MM.1S (cell line): ENCODE measurements around the gene TAS2R4.
A peak's percentile ranks its signal among the peaks of the same experiment; 100 is the strongest.

Experiments used
- DNase-seq: peaks from one replicate; pipeline ENCODE4 v3.0.0-alpha.2; 2015
- H2AFZ ChIP-seq: fragments of 300-600 bp; sonication (generic); 2 replicates; pipeline ENCODE4 v1.6.0; 2016; ENCODE audit warnings: antibody characterized with exemption, low read length
- H3F3A ChIP-seq: fragments of 300-600 bp; sonication (generic); 2 replicates; pipeline ENCODE4 v1.6.1; 2016; ENCODE audit warnings: mild to moderate bottlenecking, antibody characterized with exemption, low read length, moderate library complexity, mixed read lengths; ENCODE audit not compliant: insufficient read depth
- H3K27ac ChIP-seq: fragments of 300-600 bp; sonication (generic); 2 replicates; pipeline ENCODE4 v1.5.1; 2016; ENCODE audit warnings: mild to moderate bottlenecking, low read length
- H3K27me3 ChIP-seq: fragments of 300-600 bp; sonication (generic); replicated peaks from 2 replicates; pipeline ENCODE4 v1.6.0; 2016; ENCODE audit warnings: low read length; ENCODE audit not compliant: insufficient read depth
- H3K36me3 ChIP-seq: fragments of 300-600 bp; sonication (generic); replicated peaks from 2 replicates; pipeline ENCODE4 v1.6.1; 2016; ENCODE audit warnings: mild to moderate bottlenecking, low read length, mixed read lengths; ENCODE audit not compliant: insufficient read depth
- H3K4me1 ChIP-seq: fragments of 300-600 bp; sonication (generic); 2 replicates; pipeline ENCODE4 v1.6.1; 2016; ENCODE audit warnings: low read length, mixed read lengths
- H3K4me2 ChIP-seq: fragments of 300-600 bp; sonication (generic); 2 replicates; pipeline ENCODE4 v1.6.0; 2016; ENCODE audit warnings: low read depth, low read length
- H3K4me3 ChIP-seq: fragments of 300-600 bp; sonication (generic); 2 replicates; pipeline ENCODE4 v1.5.1; 2016; ENCODE audit warnings: low read length, mixed read lengths
- H3K79me2 ChIP-seq: fragments of 300-600 bp; sonication (generic); 2 replicates; pipeline ENCODE4 v1.6.1; 2016; ENCODE audit warnings: mixed run types, low read length, mixed read lengths
- H3K9ac ChIP-seq: fragments of 300-600 bp; sonication (generic); 2 replicates; pipeline ENCODE4 v1.6.1; 2016; ENCODE audit warnings: low read length, mixed read lengths
- H3K9me2 ChIP-seq: fragments of 300-600 bp; sonication (generic); replicated peaks from 2 replicates; pipeline ENCODE4 v1.6.1; 2016; ENCODE audit warnings: mild to moderate bottlenecking, low read length, mixed read lengths; ENCODE audit not compliant: insufficient read depth
- H3K9me3 ChIP-seq: fragments of 300-600 bp; sonication (generic); replicated peaks from 2 replicates; pipeline ENCODE4 v1.6.1; 2016; ENCODE audit warnings: mild to moderate bottlenecking, low read length, mixed read lengths; ENCODE audit not compliant: insufficient read depth
- H4K20me1 ChIP-seq: fragments of 300-600 bp; sonication (generic); 2 replicates; pipeline ENCODE4 v1.6.1; 2016; ENCODE audit warnings: mild to moderate bottlenecking, low read length, moderate library complexity, mixed read lengths; ENCODE audit not compliant: insufficient read depth
- EZH2 ChIP-seq: fragments of 300-600 bp; sonication (generic); optimal IDR thresholded peaks from 2 replicates; pipeline ENCODE3; 2017; ENCODE audit warnings: low read depth, mild to moderate bottlenecking, antibody characterized with exemption, low read length, mixed read lengths
- EZH2phosphoT487 ChIP-seq: fragments of 300-600 bp; sonication (generic); IDR thresholded peaks from 2 replicates; pipeline ENCODE4 v1.6.1; 2018; ENCODE audit warnings: antibody characterized with exemption, low read length
- TF ChIP-seq, protein P1 (sequence below): fragments of 300-600 bp; sonication (generic); IDR thresholded peaks from 2 replicates; pipeline ENCODE4 v1.5.1; 2016; ENCODE audit warnings: antibody characterized with exemption, low read length, mixed read lengths

The TAS2R4 gene

DNA sequence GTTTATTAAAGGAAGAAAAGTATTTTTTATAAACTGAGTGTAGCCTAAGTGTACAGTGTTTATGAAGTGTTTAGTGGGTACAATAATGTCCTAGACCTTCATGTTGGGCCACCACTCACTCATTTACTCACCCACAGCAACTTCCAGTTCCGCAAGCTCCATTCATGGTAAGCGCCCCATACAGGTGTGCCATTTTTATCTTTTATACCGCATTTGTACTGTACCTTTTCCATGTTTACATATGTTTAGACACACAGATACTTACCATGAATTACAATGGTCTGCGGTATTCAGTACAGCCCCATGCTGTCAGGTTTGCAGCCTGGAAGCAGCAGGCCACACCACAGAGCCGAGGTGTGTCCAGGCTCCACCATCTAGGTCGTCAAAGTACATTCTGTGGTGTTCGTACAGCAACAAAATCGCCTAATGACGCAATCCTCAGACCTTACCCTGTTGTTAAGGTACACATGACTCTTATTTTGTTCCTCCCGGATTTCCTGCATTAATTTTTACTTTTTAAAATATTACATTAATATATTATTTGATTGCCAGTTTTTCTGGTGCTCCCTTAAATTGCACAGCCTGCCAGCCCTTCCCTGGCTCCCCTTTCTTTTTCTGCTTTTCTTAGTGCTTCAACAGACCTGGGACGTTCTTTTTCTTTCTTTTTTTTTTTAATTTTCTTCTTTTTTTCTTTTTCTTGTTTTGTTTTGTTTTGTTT lies 39.2 kb upstream of the TAS2R4 start:
- DNase-seq: peak; percentile 42
- H3K27ac ChIP-seq: peak overlapping the region; percentile 74; the same call in 1 of the 2 replicates
- no peak for TF ChIP-seq EZH2phosphoT487
- TF ChIP-seq EZH2: no peak
- TF ChIP-seq, protein P1, sequence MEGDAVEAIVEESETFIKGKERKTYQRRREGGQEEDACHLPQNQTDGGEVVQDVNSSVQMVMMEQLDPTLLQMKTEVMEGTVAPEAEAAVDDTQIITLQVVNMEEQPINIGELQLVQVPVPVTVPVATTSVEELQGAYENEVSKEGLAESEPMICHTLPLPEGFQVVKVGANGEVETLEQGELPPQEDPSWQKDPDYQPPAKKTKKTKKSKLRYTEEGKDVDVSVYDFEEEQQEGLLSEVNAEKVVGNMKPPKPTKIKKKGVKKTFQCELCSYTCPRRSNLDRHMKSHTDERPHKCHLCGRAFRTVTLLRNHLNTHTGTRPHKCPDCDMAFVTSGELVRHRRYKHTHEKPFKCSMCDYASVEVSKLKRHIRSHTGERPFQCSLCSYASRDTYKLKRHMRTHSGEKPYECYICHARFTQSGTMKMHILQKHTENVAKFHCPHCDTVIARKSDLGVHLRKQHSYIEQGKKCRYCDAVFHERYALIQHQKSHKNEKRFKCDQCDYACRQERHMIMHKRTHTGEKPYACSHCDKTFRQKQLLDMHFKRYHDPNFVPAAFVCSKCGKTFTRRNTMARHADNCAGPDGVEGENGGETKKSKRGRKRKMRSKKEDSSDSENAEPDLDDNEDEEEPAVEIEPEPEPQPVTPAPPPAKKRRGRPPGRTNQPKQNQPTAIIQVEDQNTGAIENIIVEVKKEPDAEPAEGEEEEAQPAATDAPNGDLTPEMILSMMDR: no peak
- no peaks in the 10 kb centered on the region for H3K9me3 ChIP-seq
- no peaks in the 10 kb centered on the region; the same call in 1 of the 2 replicates for H3K36me3 ChIP-seq
- H3K4me1 ChIP-seq: peaks cover 14% of the 10 kb centered on the region
- peaks cover 42% of the 10 kb centered on the region for H3K79me2 ChIP-seq
- H3K4me2 ChIP-seq: peak overlapping the region; percentile 79
- H4K20me1 ChIP-seq: no peaks in the 10 kb centered on the region
- H2AFZ ChIP-seq: peak overlapping the region; percentile 93
- H3F3A ChIP-seq: peaks cover 11% of the 10 kb centered on the region
- H3K9me2 ChIP-seq: no peaks in the 10 kb centered on the region
- H3K4me3 ChIP-seq: peak overlapping the region; percentile 68
- H3K9ac ChIP-seq: peak overlapping the region; percentile 75
- H3K27me3 ChIP-seq: no peaks in the 10 kb centered on the region

DNA sequence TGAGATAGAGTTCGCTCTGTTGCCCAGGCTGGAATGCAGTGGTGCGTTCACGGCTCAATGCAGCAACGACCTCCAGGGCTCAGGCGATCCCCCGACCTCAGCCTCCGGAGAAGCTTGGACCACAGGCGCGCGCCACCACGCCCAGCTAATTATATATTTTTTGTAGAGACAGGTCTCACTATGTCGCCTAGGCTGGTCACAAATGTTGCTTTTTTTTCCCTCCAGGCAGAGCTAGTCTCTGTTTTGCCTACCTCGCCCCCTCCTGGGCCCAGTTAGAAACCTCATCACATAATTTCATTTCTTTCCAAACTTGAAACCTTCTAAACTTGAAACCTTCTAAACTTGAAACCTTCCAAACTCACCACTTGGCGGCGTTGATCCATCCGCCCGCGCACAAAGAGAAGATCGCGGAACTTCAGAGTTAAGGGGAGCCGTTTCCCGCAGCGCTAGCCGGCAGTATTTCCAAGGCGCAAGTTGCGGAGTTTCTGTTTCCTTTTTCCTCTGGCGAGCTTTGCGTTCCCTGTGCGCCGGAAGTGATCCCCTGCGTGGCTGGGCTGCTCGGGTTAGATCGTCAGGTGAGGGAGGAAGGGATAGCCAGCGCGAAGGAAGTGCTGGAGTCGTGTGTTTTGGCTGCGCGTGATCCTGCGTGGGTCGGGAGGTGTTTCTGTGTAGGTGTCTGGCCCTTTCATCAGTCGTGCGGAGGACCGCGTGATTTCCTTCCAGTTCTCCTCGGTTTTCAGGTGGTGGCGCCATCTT lies 38.5 kb upstream of the TAS2R4 start, which contains the start of gene SSBP1:
TSS of gene SSBP1 (plus strand) at position 523 of the 756 bp plus-strand sequence. CDS start 809 bp downstream, outside the sequence.
- Histone ChIP-seq H3K9ac (peak within 1 kb of the TSS; percentile 83), H3K9me3 (no peaks in the 10 kb centered on the region), H3K4me3 (peak within 1 kb of the TSS; percentile 89), H4K20me1 (no peaks in the 10 kb centered on the region), H3K36me3 (no peaks in the 10 kb centered on the region; the same call in 1 of the 2 replicates), H2AFZ (peak within 1 kb of the TSS; percentile 93), H3K79me2 (peaks cover 46% of the 10 kb centered on the region), H3F3A (peaks cover 11% of the 10 kb centered on the region), H3K27ac (peak within 1 kb of the TSS; percentile 74), H3K27me3 (no peaks in the 10 kb centered on the region), H3K9me2 (no peaks in the 10 kb centered on the region), H3K4me2 (peak within 1 kb of the TSS; percentile 82), H3K4me1 (peaks cover 14% of the 10 kb centered on the region)
- DNase-seq: peak; percentile 99
- TF ChIP-seq EZH2 (no peak), EZH2phosphoT487 (no peak)
- TF ChIP-seq, protein P1: peak; percentile 94

DNA sequence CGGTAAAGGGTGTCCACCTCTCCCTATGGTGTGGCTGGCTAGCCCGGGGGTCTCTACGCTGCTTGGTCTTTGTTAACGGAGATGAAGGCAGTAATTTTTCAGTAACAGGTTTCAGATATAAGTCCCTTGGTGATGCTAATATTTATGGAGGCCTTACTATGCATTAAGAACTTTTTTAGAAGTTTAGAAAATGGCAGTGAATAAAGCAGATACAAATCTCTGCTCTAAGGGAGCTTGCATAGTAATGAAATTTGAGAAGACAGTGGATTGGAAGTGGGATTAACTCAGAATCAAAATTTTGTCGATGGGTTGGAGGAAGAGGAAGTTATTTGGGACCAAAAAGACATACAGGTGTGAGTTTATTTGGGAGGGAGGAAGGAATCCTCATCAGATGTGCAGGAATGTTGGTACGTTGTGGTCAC lies 37.9 kb upstream of the TAS2R4 start:
- Histone ChIP-seq H3K9me2 (no peaks in the 10 kb centered on the region), H3K36me3 (peaks cover 6% of the 10 kb centered on the region; the same call in 1 of the 2 replicates), H3K4me1 (peaks cover 14% of the 10 kb centered on the region), H3K4me2 (peak overlapping the region; percentile 82), H3K27ac (peak overlapping the region; percentile 74), H4K20me1 (no peaks in the 10 kb centered on the region), H3F3A (peaks cover 11% of the 10 kb centered on the region), H3K9me3 (no peaks in the 10 kb centered on the region), H3K79me2 (peaks cover 46% of the 10 kb centered on the region), H3K9ac (peak overlapping the region; percentile 83), H2AFZ (peak overlapping the region; percentile 24), H3K4me3 (peak overlapping the region; percentile 89), H3K27me3 (no peaks in the 10 kb centered on the region)
- no peak for TF ChIP-seq EZH2
- TF ChIP-seq, protein P1: no peak
- TF ChIP-seq EZH2phosphoT487: no peak
- DNase-seq: no peak
